Right atrium auricular region (tissue), 2 donors: ENCODE data around the gene CEND1. TPM values are rescaled to one million over a fixed set of nuclear protein-coding genes. Genes with fewer than 3 reads are reported as not detected.

Experiments used
- DNase-seq: peaks from one replicate; pipeline ENCODE4 v3.0.0-alpha.2; 2019; ENCODE audit warnings: low spot score
- H3K27ac ChIP-seq, 2 donors: fragments of 200-600 bp; sonication (generic); 1 replicate in 1 of 2; 2 replicates in 1 of 2; pipeline ENCODE4 v1.5.1; 2016 to 2019
- H3K27me3 ChIP-seq, 2 donors: fragments of 200-600 bp; sonication (generic); one replicate each; pipeline versions ENCODE4 v1.5.1 to v1.6.0; 2017 to 2019
- H3K36me3 ChIP-seq: fragments of 200-600 bp; sonication (generic); one replicate; pipeline ENCODE4 v1.5.1; 2016
- H3K4me1 ChIP-seq, 2 donors: fragments of 200-600 bp; sonication (generic); one replicate each; pipeline versions ENCODE4 v1.5.1 to v1.6.0; 2017 to 2019
- H3K4me3 ChIP-seq, 2 donors: fragments of 200-600 bp; sonication (generic); 1 replicate in 1 of 2; 2 replicates in 1 of 2; pipeline ENCODE4 v1.5.1; 2017 to 2019; ENCODE audit warnings: mild to moderate bottlenecking in 1 of 2, moderate library complexity in 1 of 2
- H3K9me3 ChIP-seq, 2 donors: fragments of 200-600 bp; sonication (generic); one replicate each; pipeline ENCODE4 v1.5.1; 2019
- CTCF ChIP-seq, 2 donors: fragments of 200-600 bp; sonication (generic); IDR thresholded peaks; one replicate each; pipeline ENCODE4 v1.5.1; 2019; ENCODE audit warnings: antibody characterized with exemption in 2 of 2
- total RNA-seq, 2 donors: library from RNA; depleted of rRNA; stranded (reverse); fragments of >200 nt; gene quantifications; one replicate each; pipeline ENCODE4 v1.1.0, GENCODE V29; 2016

The CEND1 gene
- total RNA-seq, 2 donors from 2014 or later, result 1.1 TPM; not detected in 1

GRCh38 chr11:821512-822371, 31.9 kb upstream of the CEND1 start:
- Histone ChIP-seq H3K4me3 (peak overlapping the region; percentile 88 to 93), H3K4me1 (peaks cover 0 to 48% of the 10 kb centered on the region in 2 donors), H3K27ac (peak overlapping the region; percentile 98), H3K27me3 (no peaks in the 10 kb centered on the region), H3K36me3 (peaks cover 38% of the 10 kb centered on the region), H3K9me3 (no peaks in the 10 kb centered on the region)
- TF ChIP-seq CTCF (IDR thresholded peaks at IDR 0.05), result no peak
- DNase-seq, result no peak

- Histone ChIP-seq H3K27ac (peak overlapping the region; percentile 98), H3K9me3 (no peaks in the 10 kb centered on the region), H3K4me3 (peak overlapping the region; percentile 88 to 93), H3K27me3 (no peaks in the 10 kb centered on the region), H3K4me1 (peaks cover 0 to 40% of the 10 kb centered on the region in 2 donors), H3K36me3 (peaks cover 38% of the 10 kb centered on the region)
- DNase-seq, result peak; percentile 93
- TF ChIP-seq CTCF (IDR thresholded peaks at IDR 0.05), result no peak
Measured at GRCh38 chr11:820655-821511, 31.0 kb upstream of the CEND1 start.

- DNase-seq, result peak; percentile 91
- H3K4me1 ChIP-seq, result peaks cover 0 to 33% of the 10 kb centered on the region in 2 donors
- no peak for TF ChIP-seq CTCF (IDR thresholded peaks at IDR 0.05)
Measured at GRCh38 chr11:819943-820649, 30.2 kb upstream of the CEND1 start.

GRCh38 chr11:819129-819931, 29.4 kb upstream of the CEND1 start:
- peak in 1 of 2 donors; percentile 28 for TF ChIP-seq CTCF (IDR thresholded peaks at IDR 0.05)
- Histone ChIP-seq H3K27me3 (no peaks in the 10 kb centered on the region), H3K27ac (peak overlapping the region; percentile 98), H3K9me3 (no peaks in the 10 kb centered on the region), H3K4me3 (peak overlapping the region; percentile 88 to 93), H3K36me3 (peaks cover 28% of the 10 kb centered on the region), H3K4me1 (peaks cover 0 to 33% of the 10 kb centered on the region in 2 donors)
- peak; percentile 91 for DNase-seq

More at GRCh38 chr11:819943-820649, 30.2 kb upstream of the CEND1 start:
- Histone ChIP-seq H3K9me3 (no peaks in the 10 kb centered on the region), H3K36me3 (peaks cover 36% of the 10 kb centered on the region), H3K27ac (peak overlapping the region; percentile 98), H3K27me3 (no peaks in the 10 kb centered on the region), H3K4me3 (peak overlapping the region; percentile 88 to 93)
